Endothelial cell of umbilical vein (primary cell): Measurements from ENCODE around the gene PIK3CB. TPM values are rescaled to one million over a fixed set of nuclear protein-coding genes. Genes with fewer than 3 reads are reported as not detected.

Experiments
- BruUV-seq: library from RNA; stranded (reverse); fragments of 400-500 nt; replicated peaks from 2 replicates; lab custom pipeline; 2021; lab: Mats Ljungman, UMichigan
- CTCF ChIA-PET: fragments of 300-600, 350-600 bp; sonication (Branson Sonifier 250); formaldehyde crosslinking; loops from one replicate; lab custom pipeline; 2021; ENCODE audit warnings: antibody characterized with exemption, inconsistent platforms; lab: Charles Lee
- POLR2A ChIA-PET: fragments of 300-600, 350-600 bp; sonication (Branson Sonifier 250); formaldehyde crosslinking; loops from one replicate; lab custom pipeline; 2021; ENCODE audit warnings: antibody characterized with exemption, inconsistent platforms; lab: Charles Lee
- DNase-seq: peaks from one replicate; pipeline ENCODE4 v3.0.0-alpha.2; 2011; ENCODE audit warnings: low read depth, low spot score
- FAIRE-seq: peaks from 2 replicates; lab custom pipeline; 2011; peaks lifted over from hg19 to GRCh38; lab: Jason Lieb, UNC
- H2AFZ ChIP-seq: 2 replicates; pipeline ENCODE4 v1.6.0; 2012; ENCODE audit warnings: low read depth, low read length, control low read depth, inconsistent platforms
- H3K27ac ChIP-seq: 2 replicates; pipeline ENCODE4 v1.5.1; 2011; ENCODE audit warnings: low read depth, mild to moderate bottlenecking, control low read depth, low read length, moderate library complexity; ENCODE audit not compliant: insufficient read depth
- H3K27me3 ChIP-seq, 2 experiments: 2 replicates each; pipeline versions ENCODE4 v1.6.0 to v1.6.1; 2011; ENCODE audit warnings: low read length in 2 of 2, mixed read lengths in 1 of 2; ENCODE audit not compliant: control insufficient read depth in 2 of 2, insufficient read depth in 2 of 2
- H3K36me3 ChIP-seq, 2 experiments: 2 replicates in 1 of 2; 3 replicates in 1 of 2; pipeline ENCODE4 v1.5.1; 2011; ENCODE audit warnings: low read length in 2 of 2, mild to moderate bottlenecking in 1 of 2, moderate library complexity in 1 of 2; ENCODE audit not compliant: control insufficient read depth in 2 of 2, insufficient read depth in 2 of 2; ENCODE audit errors: extremely low read depth in 1 of 2
- H3K4me1 ChIP-seq: 3 replicates; pipeline ENCODE4 v1.5.1; 2011; ENCODE audit warnings: mild to moderate bottlenecking, low read length; ENCODE audit not compliant: control insufficient read depth, insufficient read depth; ENCODE audit errors: extremely low read depth
- H3K4me2 ChIP-seq: 2 replicates; pipeline ENCODE4 v1.6.1; 2011; ENCODE audit warnings: low read length, control low read depth, mixed read lengths; ENCODE audit not compliant: insufficient read depth
- H3K4me3 ChIP-seq, 3 experiments: fragments of 200-600 bp in 1 of 3; sonication (generic), shearing (Covaris generic) in 1 of 3; replicated peaks in 1 of 3; 2 replicates each; pipeline ENCODE4 v1.5.1; 2011 to 2016; ENCODE audit warnings: control low read depth in 3 of 3, low read length in 3 of 3, mild to moderate bottlenecking in 2 of 3, inconsistent platforms in 1 of 3, low read depth in 1 of 3, moderate library complexity in 1 of 3; ENCODE audit not compliant: insufficient read depth in 1 of 3
- H3K79me2 ChIP-seq: 2 replicates; pipeline ENCODE4 v1.6.0; 2012; ENCODE audit warnings: low read length, inconsistent platforms; ENCODE audit not compliant: control insufficient read depth, insufficient read depth
- H3K9ac ChIP-seq: replicated peaks from 2 replicates; pipeline ENCODE3; 2011; ENCODE audit warnings: low read length, control low read depth; ENCODE audit not compliant: insufficient read depth; ENCODE audit errors: extremely low read depth
- H3K9me1 ChIP-seq: replicated peaks from 3 replicates; pipeline ENCODE4 v1.6.0; 2011; ENCODE audit warnings: mild to moderate bottlenecking, low read length; ENCODE audit not compliant: control insufficient read depth, insufficient read depth; ENCODE audit errors: extremely low read depth
- H3K9me3 ChIP-seq: replicated peaks from 2 replicates; pipeline ENCODE4 v1.5.1; 2012; ENCODE audit warnings: low read length, inconsistent platforms; ENCODE audit not compliant: control insufficient read depth, insufficient read depth
- H4K20me1 ChIP-seq: replicated peaks from 2 replicates; pipeline ENCODE3; 2011; ENCODE audit warnings: mild to moderate bottlenecking, low read length; ENCODE audit not compliant: control insufficient read depth, insufficient read depth; ENCODE audit errors: extremely low read depth
- EZH2 ChIP-seq: IDR thresholded peaks from 2 replicates; pipeline ENCODE4 v1.6.1; 2012; ENCODE audit warnings: borderline replicate concordance, low read depth, mild to moderate bottlenecking, moderate library complexity, low read length, inconsistent platforms; ENCODE audit not compliant: severe bottlenecking
- FOS ChIP-seq: IDR thresholded peaks from 2 replicates; pipeline ENCODE4 v1.6.1; 2011; ENCODE audit warnings: mild to moderate bottlenecking, low read length, moderate library complexity, borderline replicate concordance; ENCODE audit not compliant: insufficient read depth
- GATA2 ChIP-seq: IDR thresholded peaks from 2 replicates; pipeline ENCODE4 v1.7.0; 2011; ENCODE audit warnings: low read depth, mild to moderate bottlenecking, moderate library complexity, mixed read lengths, low read length; ENCODE audit not compliant: insufficient read length, insufficient read depth
- JUN ChIP-seq: IDR thresholded peaks from 2 replicates; pipeline ENCODE4 v1.6.1; 2011; ENCODE audit warnings: borderline replicate concordance, low read depth; ENCODE audit not compliant: insufficient read length, insufficient read depth
- MYC ChIP-seq: IDR thresholded peaks from one replicate; pipeline ENCODE4 v1.6.1; 2011; ENCODE audit warnings: mild to moderate bottlenecking, low read depth, low read length
- POLR2A ChIP-seq: IDR thresholded peaks from 2 replicates; pipeline ENCODE4 v1.6.1; 2012; ENCODE audit warnings: low read depth, mild to moderate bottlenecking, control low read depth, low read length
- POLR2AphosphoS5 ChIP-seq: IDR thresholded peaks from 2 replicates; pipeline ENCODE4 v1.6.1; 2012; ENCODE audit warnings: low read depth, mild to moderate bottlenecking, control low read depth, low read length, moderate library complexity; ENCODE audit not compliant: insufficient read depth
- dilution Hi-C: fragments of 300-500 bp; cut with MboI; formaldehyde crosslinking; loops from one replicate; pipeline ENCODE4 v1.15.0; 2019; ENCODE audit warnings: low sequenced_read_pairs; ENCODE audit not compliant: extremely low pct_ligation_motif_present
- intact Hi-C: fragments of 100-400 bp; cut with micrococcal nuclease; formaldehyde crosslinking; loops from one replicate; pipeline ENCODE4 v1.10.0; 2022
- polyA plus RNA-seq, 4 experiments: library from polyadenylated mRNA; depleted of rRNA in 3 of 4; stranded (reverse) in 3 of 4; unstranded in 1 of 4; fragments of >200 nt; gene quantifications; 2 replicates each; pipeline versions ENCODE4 v1.2.1 to v1.2.3, GENCODE V29; 2011 to 2012; ENCODE audit warnings: missing spikeins in 1 of 4
- total RNA-seq: library from RNA; stranded (reverse); gene quantifications from 2 replicates; pipeline ENCODE4 v1.2.3, GENCODE V29; 2021
- TF ChIP-seq, protein P1 (sequence below): IDR thresholded peaks from 2 replicates; pipeline ENCODE4 v1.6.1; 2011; ENCODE audit not compliant: insufficient read depth, insufficient read length
- TF ChIP-seq, protein P2 (sequence below), 2 donors: IDR thresholded peaks; 1 replicate in 1 of 2; 2 replicates in 1 of 2; pipeline ENCODE4 v1.5.1; 2011; ENCODE audit warnings: low read length in 2 of 2, mild to moderate bottlenecking in 2 of 2, moderate library complexity in 2 of 2, control low read depth in 1 of 2, inconsistent platforms in 1 of 2, low read depth in 1 of 2; ENCODE audit not compliant: insufficient read depth in 1 of 2; ENCODE audit errors: extremely low read depth in 1 of 2

The PIK3CB gene
- total and polyA plus RNA-seq, 2 donors (not counting 3 experiments of a cell fraction or from before 2014, with no cell fraction given), result 9.0 to 29.8 TPM

DNA sequence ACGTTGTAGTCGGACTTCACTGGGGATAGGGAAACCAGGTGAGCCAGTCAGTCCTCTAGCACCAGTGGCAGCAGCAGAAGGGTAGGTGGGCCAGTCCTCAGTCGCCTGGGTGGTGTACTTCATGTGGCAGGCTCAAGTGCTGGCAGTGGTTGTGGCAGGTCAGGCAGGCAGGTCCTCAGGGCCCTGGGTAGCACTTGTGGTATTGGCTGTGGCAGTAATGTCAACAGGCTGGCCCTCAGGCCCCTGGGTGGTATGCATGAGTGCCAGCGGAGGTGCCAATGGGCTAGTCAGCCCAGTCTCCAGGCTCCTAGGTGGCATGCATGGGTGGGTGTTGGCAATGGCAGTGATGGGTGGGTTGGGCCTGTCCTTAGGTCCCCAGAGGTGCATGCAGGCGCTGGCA lies 185.6 kb downstream of the PIK3CB start:
- CTCF ChIA-PET, result no interaction called here
- intact Hi-C loops, result no loop called here
- no peak for TF ChIP-seq JUN
- no peak for TF ChIP-seq MYC
- TF ChIP-seq, protein P1, sequence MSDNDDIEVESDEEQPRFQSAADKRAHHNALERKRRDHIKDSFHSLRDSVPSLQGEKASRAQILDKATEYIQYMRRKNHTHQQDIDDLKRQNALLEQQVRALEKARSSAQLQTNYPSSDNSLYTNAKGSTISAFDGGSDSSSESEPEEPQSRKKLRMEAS, result no peak
- no peak for TF ChIP-seq POLR2A
- TF ChIP-seq, protein P2, sequence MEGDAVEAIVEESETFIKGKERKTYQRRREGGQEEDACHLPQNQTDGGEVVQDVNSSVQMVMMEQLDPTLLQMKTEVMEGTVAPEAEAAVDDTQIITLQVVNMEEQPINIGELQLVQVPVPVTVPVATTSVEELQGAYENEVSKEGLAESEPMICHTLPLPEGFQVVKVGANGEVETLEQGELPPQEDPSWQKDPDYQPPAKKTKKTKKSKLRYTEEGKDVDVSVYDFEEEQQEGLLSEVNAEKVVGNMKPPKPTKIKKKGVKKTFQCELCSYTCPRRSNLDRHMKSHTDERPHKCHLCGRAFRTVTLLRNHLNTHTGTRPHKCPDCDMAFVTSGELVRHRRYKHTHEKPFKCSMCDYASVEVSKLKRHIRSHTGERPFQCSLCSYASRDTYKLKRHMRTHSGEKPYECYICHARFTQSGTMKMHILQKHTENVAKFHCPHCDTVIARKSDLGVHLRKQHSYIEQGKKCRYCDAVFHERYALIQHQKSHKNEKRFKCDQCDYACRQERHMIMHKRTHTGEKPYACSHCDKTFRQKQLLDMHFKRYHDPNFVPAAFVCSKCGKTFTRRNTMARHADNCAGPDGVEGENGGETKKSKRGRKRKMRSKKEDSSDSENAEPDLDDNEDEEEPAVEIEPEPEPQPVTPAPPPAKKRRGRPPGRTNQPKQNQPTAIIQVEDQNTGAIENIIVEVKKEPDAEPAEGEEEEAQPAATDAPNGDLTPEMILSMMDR (IDR thresholded peaks at IDR 0.05; ENCODE audit: extremely low read depth in 1 of 2, insufficient read depth in 1 of 2, low read depth in 1 of 2, low read length in 2 of 2), result no peak
- no peak for TF ChIP-seq POLR2AphosphoS5
- no peak for TF ChIP-seq EZH2
- no peak for TF ChIP-seq GATA2
- no peak for TF ChIP-seq FOS
- FAIRE-seq (no peak), DNase-seq (no peak)
- H3K4me3 ChIP-seq, result no peak overlapping the region
- no peaks in the 10 kb centered on the region for H3K79me2 ChIP-seq
- peaks cover 0 to 11% of the 10 kb centered on the region in 2 experiments for H3K36me3 ChIP-seq
- POLR2A ChIA-PET, result interaction anchor here (0.6 kb wide), 1 partner anchor 476 kb away, joined by 3 read pairs; no protein-coding TSS in a partner anchor
- no peak overlapping the region for H2AFZ ChIP-seq
- no peaks in the 10 kb centered on the region for H3K27me3 ChIP-seq
- H4K20me1 ChIP-seq, result no peaks in the 10 kb centered on the region
- H3K4me2 ChIP-seq, result no peak overlapping the region
- no peak overlapping the region for H3K27ac ChIP-seq
- dilution Hi-C loops, result no loop called here
- H3K9ac ChIP-seq, result no peak overlapping the region
- H3K4me1 ChIP-seq, result no peaks in the 10 kb centered on the region
- no peaks in the 10 kb centered on the region for H3K9me3 ChIP-seq
- no peaks in the 10 kb centered on the region for H3K9me1 ChIP-seq
- no TSS peak for BruUV-seq
